ENCODE data around the gene VRTN. TPM values are rescaled to one million over a fixed set of nuclear protein-coding genes. Genes with fewer than 3 reads are reported as not detected.
A peak's percentile ranks its signal among the peaks of the same experiment; 100 is the strongest.

Gene VRTN, protein sequence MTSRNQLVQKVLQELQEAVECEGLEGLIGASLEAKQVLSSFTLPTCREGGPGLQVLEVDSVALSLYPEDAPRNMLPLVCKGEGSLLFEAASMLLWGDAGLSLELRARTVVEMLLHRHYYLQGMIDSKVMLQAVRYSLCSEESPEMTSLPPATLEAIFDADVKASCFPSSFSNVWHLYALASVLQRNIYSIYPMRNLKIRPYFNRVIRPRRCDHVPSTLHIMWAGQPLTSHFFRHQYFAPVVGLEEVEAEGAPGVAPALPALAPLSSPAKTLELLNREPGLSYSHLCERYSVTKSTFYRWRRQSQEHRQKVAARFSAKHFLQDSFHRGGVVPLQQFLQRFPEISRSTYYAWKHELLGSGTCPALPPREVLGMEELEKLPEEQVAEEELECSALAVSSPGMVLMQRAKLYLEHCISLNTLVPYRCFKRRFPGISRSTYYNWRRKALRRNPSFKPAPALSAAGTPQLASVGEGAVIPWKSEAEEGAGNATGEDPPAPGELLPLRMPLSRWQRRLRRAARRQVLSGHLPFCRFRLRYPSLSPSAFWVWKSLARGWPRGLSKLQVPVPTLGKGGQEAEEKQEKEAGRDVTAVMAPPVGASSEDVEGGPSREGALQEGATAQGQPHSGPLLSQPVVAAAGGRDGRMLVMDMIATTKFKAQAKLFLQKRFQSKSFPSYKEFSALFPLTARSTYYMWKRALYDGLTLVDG
- total RNA-seq, result not detected

GRCh38 chr14:74348241-74348734 is at the start of gene VRTN:
TSS of gene VRTN (plus strand) at chr14:74348471. CDS start at chr14:74356784, 8,313 bp downstream.
- no peak for ATAC-seq
- no peak for TF ChIP-seq CTCF (IDR thresholded peaks at IDR 0.05)
- TF ChIP-seq POLR2A (IDR thresholded peaks at IDR 0.05), result no peak
- TF ChIP-seq POLR2AphosphoS5 (IDR thresholded peaks at IDR 0.05), result no peak
- TF ChIP-seq EP300 (IDR thresholded peaks at IDR 0.05), result no peak
- 20 to 25% methylated on average over 1 to 4 of the region's 12 CpGs for WGBS, 2 donors (ENCODE audit: low coverage in 1 of 2)

DNA sequence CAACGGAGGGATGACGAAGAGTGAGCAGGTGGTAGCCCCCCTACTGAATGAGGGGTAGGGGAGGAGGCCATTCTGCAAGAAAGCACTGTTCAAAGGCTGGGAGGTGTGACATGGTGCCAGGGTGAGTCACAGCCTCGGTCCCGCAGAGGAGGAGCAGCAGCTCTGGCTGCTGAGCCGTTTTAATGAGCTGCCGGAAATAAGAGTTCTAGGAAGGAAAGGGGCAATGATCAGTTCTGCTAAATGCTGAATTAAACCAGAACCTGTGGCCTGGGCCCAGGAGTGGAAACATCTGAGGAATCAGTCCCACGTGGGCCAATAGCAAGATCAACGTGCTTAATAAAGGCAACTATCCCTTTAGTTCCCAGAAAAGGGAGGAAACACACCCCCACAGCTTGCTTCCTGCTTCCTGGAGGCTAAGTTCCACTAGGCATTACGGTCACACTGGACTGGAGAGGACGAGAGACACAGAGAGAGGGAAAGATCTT is 49.2 kb upstream of the VRTN start:
- no peak for ATAC-seq
- no peak for TF ChIP-seq EP300 (IDR thresholded peaks at IDR 0.05)
- TF ChIP-seq POLR2AphosphoS5 (IDR thresholded peaks at IDR 0.05), result peak; percentile 15
- TF ChIP-seq POLR2A (IDR thresholded peaks at IDR 0.05), result no peak
- 34 to 50% methylated on average over 8 to 10 of the region's 10 CpGs for WGBS, 2 donors (ENCODE audit: low coverage in 1 of 2)
- Histone ChIP-seq H3K27me3 (no peaks in the 10 kb centered on the region), H3K9me3 (no peaks in the 10 kb centered on the region), H3K4me3 (no peak overlapping the region), H3K27ac (peak overlapping the region in 3 of 4 donors; percentile 20 to 61 (median 58)), H3K36me3 (peaks cover 0 to 61% of the 10 kb centered on the region in 2 donors), H3K4me1 (peaks cover 0 to 50% (median 10%) of the 10 kb centered on the region in 3 donors)

More at GRCh38 chr14:74348241-74348734, at the start of gene VRTN:
- Histone ChIP-seq H3K36me3 (no peaks in the 10 kb centered on the region), H3K4me3 (no peak within 1 kb of the TSS), H3K9me3 (no peaks in the 10 kb centered on the region), H3K27ac (no peak within 1 kb of the TSS), H3K4me1 (no peaks in the 10 kb centered on the region), H3K27me3 (peaks cover 63% of the 10 kb centered on the region)

GRCh38 chr14:74301594-74302151 is 46.6 kb upstream of the VRTN start:
- TF ChIP-seq POLR2AphosphoS5 (IDR thresholded peaks at IDR 0.05), result no peak
- no peak for TF ChIP-seq POLR2A (IDR thresholded peaks at IDR 0.05)
- TF ChIP-seq EP300 (IDR thresholded peaks at IDR 0.05), result no peak
- TF ChIP-seq CTCF (IDR thresholded peaks at IDR 0.05), result no peak
- Histone ChIP-seq H3K36me3 (peaks cover 0 to 35% of the 10 kb centered on the region in 2 donors), H3K27ac (peak overlapping the region; percentile 55 to 89 (median 83)), H3K27me3 (no peaks in the 10 kb centered on the region), H3K4me3 (peak overlapping the region; percentile 60 to 81), H3K4me1 (peaks cover 0 to 50% (median 10%) of the 10 kb centered on the region in 3 donors), H3K9me3 (no peaks in the 10 kb centered on the region)
- no peak for ATAC-seq
- WGBS, 2 donors (ENCODE audit: low coverage in 1 of 2), result 10 to 15% methylated on average over 7 to 12 of the region's 22 CpGs

GRCh38 chr14:74302152-74302628 is 46.1 kb upstream of the VRTN start:
- H3K4me3 ChIP-seq, result peak overlapping the region; percentile 60 to 81
- peak; percentile 37 for ATAC-seq
- TF ChIP-seq CTCF (IDR thresholded peaks at IDR 0.05) (peak in 3 of 4 experiments; percentile 51 to 61 (median 57)), POLR2A (IDR thresholded peaks at IDR 0.05) (no peak), EP300 (IDR thresholded peaks at IDR 0.05) (no peak), POLR2AphosphoS5 (IDR thresholded peaks at IDR 0.05) (no peak)
- H3K9me3 ChIP-seq, result no peaks in the 10 kb centered on the region
- H3K36me3 ChIP-seq, result peaks cover 0 to 30% of the 10 kb centered on the region in 2 donors
- 0% methylated on average over 6 of the region's 6 CpGs for WGBS, 2 donors (ENCODE audit: low coverage in 1 of 2)
- no peaks in the 10 kb centered on the region for H3K27me3 ChIP-seq
- peaks cover 0 to 50% (median 10%) of the 10 kb centered on the region in 3 donors for H3K4me1 ChIP-seq
- peak overlapping the region; percentile 55 to 89 (median 83) for H3K27ac ChIP-seq
